ENCODE measurements around the gene ZFAND3.

Gene ZFAND3

GRCh38 chr6:38193481-38194281, 374.2 kb downstream of the ZFAND3 start:
- DNase-seq, result no peak

- DNase-seq, result no peak
Measured at GRCh38 chr6:38194282-38194572, 374.7 kb downstream of the ZFAND3 start.

GRCh38 chr6:38194589-38194988, 375.1 kb downstream of the ZFAND3 start:
- no peak for DNase-seq

- no peak for DNase-seq
Measured at GRCh38 chr6:38195113-38195635, 375.6 kb downstream of the ZFAND3 start.

- DNase-seq, result no peak
Measured at GRCh38 chr6:38198219-38198618, 378.7 kb downstream of the ZFAND3 start.
